DOHH2 (cell line): ENCODE measurements around the gene OGFOD2.

Source experiments
- H3F3A ChIP-seq: fragments of 200-600 bp; sonication (generic), shearing (Covaris generic); 2 replicates; pipeline ENCODE4 v1.6.0; 2016; ENCODE audit warnings: antibody characterized with exemption, mild to moderate bottlenecking; ENCODE audit not compliant: control insufficient read depth, insufficient read depth
- H3K27ac ChIP-seq: fragments of 200-600 bp; sonication (generic); 2 replicates; pipeline ENCODE4 v1.5.1; 2014; ENCODE audit warnings: low read depth, mild to moderate bottlenecking, low read length, moderate library complexity
- H3K27me3 ChIP-seq: fragments of 200-600 bp; sonication (generic); 2 replicates; pipeline ENCODE4 v1.6.1; 2014; ENCODE audit warnings: mild to moderate bottlenecking, low read length, mixed read lengths; ENCODE audit not compliant: control insufficient read depth
- H3K36me3 ChIP-seq: fragments of 200-600 bp; sonication (generic); 2 replicates; pipeline ENCODE4 v1.6.1; 2014; ENCODE audit warnings: mild to moderate bottlenecking, low read length, moderate library complexity, mixed read lengths; ENCODE audit not compliant: control insufficient read depth
- H3K4me1 ChIP-seq: fragments of 200-600 bp; sonication (generic); 2 replicates; pipeline ENCODE4 v1.6.1; 2014; ENCODE audit warnings: mild to moderate bottlenecking, low read length, mixed read lengths; ENCODE audit not compliant: control insufficient read depth
- H3K4me2 ChIP-seq: fragments of 200-600 bp; sonication (generic); 2 replicates; pipeline ENCODE4 v1.6.0; 2014; ENCODE audit warnings: mild to moderate bottlenecking, low read length, moderate library complexity
- H3K4me3 ChIP-seq: fragments of 200-600 bp; sonication (generic); 2 replicates; pipeline ENCODE4 v1.5.1; 2014; ENCODE audit warnings: mild to moderate bottlenecking, low read length, mixed read lengths
- H3K79me2 ChIP-seq: fragments of 200-600 bp; sonication (generic); 2 replicates; pipeline ENCODE4 v1.6.1; 2014; ENCODE audit warnings: mild to moderate bottlenecking, low read length, mixed read lengths; ENCODE audit not compliant: control insufficient read depth
- H3K9me2 ChIP-seq: fragments of 200-600 bp; sonication (generic); replicated peaks from 2 replicates; pipeline ENCODE4 v1.6.1; 2014; ENCODE audit warnings: mild to moderate bottlenecking, low read length, mixed read lengths; ENCODE audit not compliant: control insufficient read depth
- H3K9me3 ChIP-seq: fragments of 200-600 bp; sonication (generic); 2 replicates; pipeline ENCODE4 v1.6.1; 2014; ENCODE audit warnings: antibody characterized with exemption, low read length, mixed read lengths; ENCODE audit not compliant: control insufficient read depth, insufficient read depth
- H4K20me1 ChIP-seq: fragments of 200-600 bp; sonication (generic); 2 replicates; pipeline ENCODE4 v1.6.0; 2014; ENCODE audit warnings: low read depth, mild to moderate bottlenecking, antibody characterized with exemption, low read length, moderate library complexity; ENCODE audit not compliant: control insufficient read depth, insufficient read depth
- EZH2phosphoT487 ChIP-seq: fragments of 200-600 bp; sonication (generic); IDR thresholded peaks from 2 replicates; pipeline ENCODE4 v1.6.1; 2017; ENCODE audit warnings: borderline replicate concordance, mild to moderate bottlenecking, antibody characterized with exemption, low read length, moderate library complexity, mixed read lengths
- TF ChIP-seq, protein P1 (sequence below): fragments of 200-600 bp; sonication (generic); IDR thresholded peaks from one replicate; pipeline ENCODE4 v1.5.1; 2014; ENCODE audit warnings: antibody characterized with exemption, mild to moderate bottlenecking, low read depth, low read length; ENCODE audit not compliant: poor library complexity, severe bottlenecking

Gene OGFOD2

DNA sequence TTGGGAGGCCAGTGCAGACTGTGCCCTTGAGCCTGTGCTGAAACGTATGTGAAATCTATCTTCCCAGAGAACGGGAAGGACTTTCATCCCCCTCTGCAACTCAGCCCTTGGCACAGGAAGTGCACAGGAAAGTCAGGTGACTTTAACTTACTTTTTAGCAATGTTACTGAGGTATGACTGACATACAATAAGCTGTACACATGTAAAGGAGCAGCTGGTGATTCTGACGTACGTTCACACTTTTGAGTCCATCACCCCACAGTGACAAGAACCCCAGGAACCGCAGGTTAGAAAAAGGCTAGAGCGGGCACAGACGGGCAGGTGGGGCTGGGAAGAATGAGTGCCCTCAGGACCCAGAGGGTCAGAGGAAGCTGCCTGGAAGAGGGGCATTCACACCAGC is 53.4 kb downstream of the OGFOD2 start:
- no peaks in the 10 kb centered on the region for H3K9me3 ChIP-seq
- no peaks in the 10 kb centered on the region for H4K20me1 ChIP-seq
- no peak overlapping the region for H3K4me2 ChIP-seq
- H3K9me2 ChIP-seq, result no peaks in the 10 kb centered on the region
- H3K4me3 ChIP-seq, result no peak overlapping the region
- no peak overlapping the region for H3K27ac ChIP-seq
- no peaks in the 10 kb centered on the region for H3K79me2 ChIP-seq
- peaks cover 9% of the 10 kb centered on the region; the same call in 1 of the 2 replicates for H3K27me3 ChIP-seq
- TF ChIP-seq, protein P1, sequence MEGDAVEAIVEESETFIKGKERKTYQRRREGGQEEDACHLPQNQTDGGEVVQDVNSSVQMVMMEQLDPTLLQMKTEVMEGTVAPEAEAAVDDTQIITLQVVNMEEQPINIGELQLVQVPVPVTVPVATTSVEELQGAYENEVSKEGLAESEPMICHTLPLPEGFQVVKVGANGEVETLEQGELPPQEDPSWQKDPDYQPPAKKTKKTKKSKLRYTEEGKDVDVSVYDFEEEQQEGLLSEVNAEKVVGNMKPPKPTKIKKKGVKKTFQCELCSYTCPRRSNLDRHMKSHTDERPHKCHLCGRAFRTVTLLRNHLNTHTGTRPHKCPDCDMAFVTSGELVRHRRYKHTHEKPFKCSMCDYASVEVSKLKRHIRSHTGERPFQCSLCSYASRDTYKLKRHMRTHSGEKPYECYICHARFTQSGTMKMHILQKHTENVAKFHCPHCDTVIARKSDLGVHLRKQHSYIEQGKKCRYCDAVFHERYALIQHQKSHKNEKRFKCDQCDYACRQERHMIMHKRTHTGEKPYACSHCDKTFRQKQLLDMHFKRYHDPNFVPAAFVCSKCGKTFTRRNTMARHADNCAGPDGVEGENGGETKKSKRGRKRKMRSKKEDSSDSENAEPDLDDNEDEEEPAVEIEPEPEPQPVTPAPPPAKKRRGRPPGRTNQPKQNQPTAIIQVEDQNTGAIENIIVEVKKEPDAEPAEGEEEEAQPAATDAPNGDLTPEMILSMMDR, result no peak
- no peak for TF ChIP-seq EZH2phosphoT487
- H3K4me1 ChIP-seq, result no peaks in the 10 kb centered on the region
- no peaks in the 10 kb centered on the region for H3K36me3 ChIP-seq
- no peaks in the 10 kb centered on the region for H3F3A ChIP-seq

DNA sequence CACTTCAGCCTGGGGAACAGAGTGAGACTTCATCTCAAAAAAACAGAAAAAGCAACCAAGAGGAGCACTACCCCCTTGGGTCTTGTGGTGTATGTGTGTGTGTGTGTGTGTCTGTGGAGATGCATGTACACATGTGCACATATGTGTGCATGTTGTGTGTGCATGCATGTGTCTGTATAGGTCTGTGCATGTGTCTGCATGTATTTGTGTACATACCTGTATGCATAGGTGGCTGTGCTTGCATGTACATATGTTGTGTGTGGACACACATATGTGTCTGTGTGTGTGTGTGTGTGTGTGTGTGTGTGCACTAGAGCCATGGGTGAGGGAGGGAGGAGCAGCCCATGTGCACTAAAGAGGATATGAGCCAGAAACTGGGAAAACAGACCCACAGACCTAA is 54.5 kb downstream of the OGFOD2 start:
- H3K9me2 ChIP-seq, result no peaks in the 10 kb centered on the region
- no peaks in the 10 kb centered on the region for H3K4me1 ChIP-seq
- H3K4me3 ChIP-seq, result no peak overlapping the region
- H3K27ac ChIP-seq, result no peak overlapping the region
- TF ChIP-seq EZH2phosphoT487, result no peak
- TF ChIP-seq, protein P1, result no peak
- no peaks in the 10 kb centered on the region for H4K20me1 ChIP-seq
- no peaks in the 10 kb centered on the region for H3K9me3 ChIP-seq
- no peaks in the 10 kb centered on the region for H3K79me2 ChIP-seq
- peaks cover 13% of the 10 kb centered on the region; the same call in 1 of the 2 replicates for H3K27me3 ChIP-seq
- H3K36me3 ChIP-seq, result no peaks in the 10 kb centered on the region
- no peaks in the 10 kb centered on the region for H3F3A ChIP-seq
- no peak overlapping the region for H3K4me2 ChIP-seq
